PC-9 (cell line): ENCODE data around the gene KCNK6.

Source experiments
- EZH2 ChIP-seq: fragments of 200-600 bp; sonication (generic); IDR thresholded peaks from 2 replicates; pipeline ENCODE4 v1.8.0; 2017; ENCODE audit warnings: antibody characterized with exemption, low read depth
- TF ChIP-seq, protein P1 (sequence below): fragments of 200-600 bp; sonication (generic); conservative IDR thresholded peaks from 2 replicates; pipeline ENCODE4 v1.6.1; 2017; ENCODE audit warnings: mixed run types, antibody characterized with exemption, mild to moderate bottlenecking, moderate library complexity

DNA sequence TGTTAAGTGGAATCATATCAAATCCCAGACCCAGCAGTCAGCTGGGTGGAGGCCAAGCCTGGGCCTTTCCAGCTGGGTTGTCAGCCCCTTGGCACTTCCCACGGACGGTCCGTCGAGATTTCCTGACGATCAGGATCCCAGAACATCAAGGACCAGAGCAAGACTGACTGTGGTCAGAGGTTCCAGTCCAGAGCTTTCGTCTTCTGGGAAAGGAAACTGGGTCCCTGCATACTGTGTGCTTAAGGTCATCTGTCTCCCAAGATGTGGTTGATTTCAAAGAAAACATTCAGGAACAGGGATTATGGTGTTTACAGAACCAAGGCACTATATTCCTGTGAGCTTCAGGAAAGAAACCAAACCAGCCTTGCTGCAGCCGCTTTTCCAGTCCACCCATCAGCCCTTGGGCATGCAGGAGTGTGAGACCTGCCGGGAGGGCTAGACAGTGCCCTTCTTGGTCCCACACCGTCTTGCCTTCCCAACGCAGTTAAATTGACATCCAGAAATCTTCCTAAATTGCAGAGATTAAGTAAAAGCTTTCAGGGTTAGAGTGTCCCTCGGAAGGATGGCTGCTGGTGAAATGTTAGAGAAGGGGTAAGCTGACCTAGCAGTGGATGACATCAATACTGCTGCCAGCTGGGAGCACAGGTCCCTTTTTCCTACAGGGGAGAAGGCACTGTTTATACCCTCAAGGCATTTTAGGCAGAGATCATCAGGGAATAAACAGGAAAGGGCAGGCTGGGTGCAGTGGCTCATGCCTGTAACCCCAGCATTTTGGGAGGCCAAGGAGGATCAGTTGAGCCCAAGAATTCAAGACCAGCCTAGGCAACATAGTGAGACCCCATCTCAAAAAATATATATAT is 20.6 kb upstream of the KCNK6 start:
- TF ChIP-seq, protein P1, sequence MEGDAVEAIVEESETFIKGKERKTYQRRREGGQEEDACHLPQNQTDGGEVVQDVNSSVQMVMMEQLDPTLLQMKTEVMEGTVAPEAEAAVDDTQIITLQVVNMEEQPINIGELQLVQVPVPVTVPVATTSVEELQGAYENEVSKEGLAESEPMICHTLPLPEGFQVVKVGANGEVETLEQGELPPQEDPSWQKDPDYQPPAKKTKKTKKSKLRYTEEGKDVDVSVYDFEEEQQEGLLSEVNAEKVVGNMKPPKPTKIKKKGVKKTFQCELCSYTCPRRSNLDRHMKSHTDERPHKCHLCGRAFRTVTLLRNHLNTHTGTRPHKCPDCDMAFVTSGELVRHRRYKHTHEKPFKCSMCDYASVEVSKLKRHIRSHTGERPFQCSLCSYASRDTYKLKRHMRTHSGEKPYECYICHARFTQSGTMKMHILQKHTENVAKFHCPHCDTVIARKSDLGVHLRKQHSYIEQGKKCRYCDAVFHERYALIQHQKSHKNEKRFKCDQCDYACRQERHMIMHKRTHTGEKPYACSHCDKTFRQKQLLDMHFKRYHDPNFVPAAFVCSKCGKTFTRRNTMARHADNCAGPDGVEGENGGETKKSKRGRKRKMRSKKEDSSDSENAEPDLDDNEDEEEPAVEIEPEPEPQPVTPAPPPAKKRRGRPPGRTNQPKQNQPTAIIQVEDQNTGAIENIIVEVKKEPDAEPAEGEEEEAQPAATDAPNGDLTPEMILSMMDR: no peak
- TF ChIP-seq EZH2: no peak
